AG09309 (cell line): ENCODE results near the gene OR4L1.

Experiments used
- DNase-seq: peaks from one replicate; pipeline ENCODE4 v3.0.0-alpha.2; 2010; ENCODE audit warnings: low read depth
- H3K4me3 ChIP-seq: 2 replicates; pipeline ENCODE4 v1.5.1; 2011; ENCODE audit warnings: mild to moderate bottlenecking, low read depth, low read length, moderate library complexity; ENCODE audit not compliant: control insufficient read depth
- CTCF ChIP-seq: IDR thresholded peaks from 2 replicates; pipeline ENCODE4 v1.5.1; 2011; ENCODE audit warnings: mild to moderate bottlenecking, low read depth, low read length, inconsistent platforms; ENCODE audit not compliant: insufficient read depth, control insufficient read depth; ENCODE audit errors: missing control alignments

OR4L1 gene

GRCh38 chr14:20059745-20060144 lies at the start of gene OR4L1:
Gene OR4L1 (plus strand): TSS chr14:20060045. CDS start chr14:20060045, 0 bp downstream.
- H3K4me3 ChIP-seq = no peak within 1 kb of the TSS
- no peak for TF ChIP-seq CTCF
- no peak for DNase-seq

GRCh38 chr14:20019257-20019865 lies 40.5 kb upstream of the OR4L1 start, which contains the start of gene OR4K14:
Gene OR4K14 (minus strand): TSS chr14:20019307. CDS start chr14:20015193, 4,114 bp downstream.
- no peak for DNase-seq
- no peak within 1 kb of the TSS for H3K4me3 ChIP-seq
- TF ChIP-seq CTCF = no peak

GRCh38 chr14:20031058-20031457 lies 28.8 kb upstream of the OR4L1 start:
- H3K4me3 ChIP-seq = no peak overlapping the region
- no peak for TF ChIP-seq CTCF
- DNase-seq = no peak

- no peak overlapping the region for H3K4me3 ChIP-seq
- TF ChIP-seq CTCF = no peak
- no peak for DNase-seq
Observed at GRCh38 chr14:20035449-20035848, 24.4 kb upstream of the OR4L1 start.

- DNase-seq = no peak
Observed at GRCh38 chr14:20035938-20036337, 23.9 kb upstream of the OR4L1 start, which contains the start of gene OR4K13. Gene OR4K13 (minus strand): TSS chr14:20036038. CDS start chr14:20034758, 1,280 bp downstream.

GRCh38 chr14:20044243-20044642 lies 15.6 kb upstream of the OR4L1 start:
- TF ChIP-seq CTCF = no peak
- H3K4me3 ChIP-seq = no peak overlapping the region
- DNase-seq = no peak

More at GRCh38 chr14:20035938-20036337, 23.9 kb upstream of the OR4L1 start, which contains the start of gene OR4K13:
- no peak for TF ChIP-seq CTCF
- no peak within 1 kb of the TSS for H3K4me3 ChIP-seq

- no peak for TF ChIP-seq CTCF
- DNase-seq = no peak
- H3K4me3 ChIP-seq = no peak overlapping the region
Observed at GRCh38 chr14:20048202-20048601, 11.6 kb upstream of the OR4L1 start.
